ENCODE measurements around the gene JMJD7.

DNA sequence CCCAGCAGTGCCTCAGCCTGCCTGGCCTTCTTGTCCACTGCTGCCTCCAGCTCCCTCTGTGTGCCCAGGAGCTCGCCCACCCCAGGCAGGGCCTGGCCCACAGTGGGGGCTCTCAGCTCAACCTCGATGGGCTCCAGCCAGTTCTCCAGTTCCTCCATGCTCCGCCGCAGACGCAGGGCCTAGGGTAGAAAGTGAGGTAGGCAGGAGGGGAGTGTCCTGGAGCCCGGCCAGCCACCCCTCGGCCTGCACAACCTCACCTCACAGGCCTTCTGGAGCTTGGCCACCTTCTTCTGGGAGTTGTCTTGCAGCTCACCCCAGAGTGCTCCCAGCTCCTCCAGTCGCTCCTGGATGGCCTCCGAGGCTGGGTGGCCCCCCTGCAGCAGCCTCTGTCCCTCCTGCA is 29.4 kb downstream of the JMJD7 start:
- TF ChIP-seq, protein P1, sequence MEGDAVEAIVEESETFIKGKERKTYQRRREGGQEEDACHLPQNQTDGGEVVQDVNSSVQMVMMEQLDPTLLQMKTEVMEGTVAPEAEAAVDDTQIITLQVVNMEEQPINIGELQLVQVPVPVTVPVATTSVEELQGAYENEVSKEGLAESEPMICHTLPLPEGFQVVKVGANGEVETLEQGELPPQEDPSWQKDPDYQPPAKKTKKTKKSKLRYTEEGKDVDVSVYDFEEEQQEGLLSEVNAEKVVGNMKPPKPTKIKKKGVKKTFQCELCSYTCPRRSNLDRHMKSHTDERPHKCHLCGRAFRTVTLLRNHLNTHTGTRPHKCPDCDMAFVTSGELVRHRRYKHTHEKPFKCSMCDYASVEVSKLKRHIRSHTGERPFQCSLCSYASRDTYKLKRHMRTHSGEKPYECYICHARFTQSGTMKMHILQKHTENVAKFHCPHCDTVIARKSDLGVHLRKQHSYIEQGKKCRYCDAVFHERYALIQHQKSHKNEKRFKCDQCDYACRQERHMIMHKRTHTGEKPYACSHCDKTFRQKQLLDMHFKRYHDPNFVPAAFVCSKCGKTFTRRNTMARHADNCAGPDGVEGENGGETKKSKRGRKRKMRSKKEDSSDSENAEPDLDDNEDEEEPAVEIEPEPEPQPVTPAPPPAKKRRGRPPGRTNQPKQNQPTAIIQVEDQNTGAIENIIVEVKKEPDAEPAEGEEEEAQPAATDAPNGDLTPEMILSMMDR (conservative IDR thresholded peaks at IDR 0.05; ENCODE audit: low read length), result no peak
- TF ChIP-seq EZH2phosphoT487 (IDR thresholded peaks at IDR 0.05; ENCODE audit: borderline replicate concordance, low read depth, low read length), result no peak
